ENCODE data around the gene OS9. TPM values are rescaled to one million over a fixed set of nuclear protein-coding genes. Genes with fewer than 3 reads are reported as not detected.

OS9 gene
- total RNA-seq, 1 donor from 2014 or later, result 338 TPM

DNA sequence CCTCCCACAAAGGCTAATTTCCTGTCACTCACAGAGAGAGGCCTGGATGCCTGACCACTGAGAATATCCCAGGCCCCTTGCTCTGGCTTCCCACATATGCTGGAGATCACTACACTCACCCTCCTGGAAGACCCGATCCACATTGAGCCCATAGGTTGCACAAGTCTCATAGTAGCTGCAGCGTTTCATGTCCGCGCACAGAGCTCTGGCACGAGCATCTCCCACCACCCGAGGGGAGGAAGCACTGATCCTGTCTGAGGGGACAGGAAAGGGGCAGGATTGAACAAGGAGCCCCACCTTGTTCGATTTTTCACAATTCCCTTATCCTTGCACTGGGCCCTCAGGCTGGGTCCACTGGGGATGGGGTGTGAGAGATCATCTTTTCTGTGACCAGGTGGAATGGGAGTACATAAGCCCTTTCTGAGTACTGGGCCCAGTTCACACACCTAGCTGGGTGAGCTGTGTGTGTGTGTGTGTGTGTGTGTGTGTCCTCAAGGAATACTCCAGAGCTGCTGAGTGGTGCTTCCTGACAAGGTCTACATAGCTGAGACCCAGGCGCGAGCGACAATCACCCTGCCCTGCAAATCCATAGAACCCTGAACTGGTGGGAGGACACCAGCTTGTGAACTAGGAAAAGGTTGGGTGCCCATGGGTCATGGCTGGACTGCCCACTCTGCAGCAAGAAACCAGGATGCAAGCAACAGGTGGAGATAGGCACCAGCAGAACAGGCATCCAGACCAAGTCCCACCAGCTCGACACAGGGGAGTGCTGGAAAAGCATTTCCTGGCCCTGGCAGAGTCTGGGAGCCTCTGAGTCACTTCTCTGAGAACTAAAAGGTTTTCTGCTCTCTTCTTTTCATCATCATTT, 39.0 kb downstream of the OS9 start:
- no peak for DNase-seq (ENCODE audit: extremely low spot score, unreplicated experiment)
- H3K4me1 Mint-ChIP-seq (ENCODE audit: unreplicated experiment), result peaks cover 20% of the 10 kb centered on the region
- TF ChIP-seq, protein P1, sequence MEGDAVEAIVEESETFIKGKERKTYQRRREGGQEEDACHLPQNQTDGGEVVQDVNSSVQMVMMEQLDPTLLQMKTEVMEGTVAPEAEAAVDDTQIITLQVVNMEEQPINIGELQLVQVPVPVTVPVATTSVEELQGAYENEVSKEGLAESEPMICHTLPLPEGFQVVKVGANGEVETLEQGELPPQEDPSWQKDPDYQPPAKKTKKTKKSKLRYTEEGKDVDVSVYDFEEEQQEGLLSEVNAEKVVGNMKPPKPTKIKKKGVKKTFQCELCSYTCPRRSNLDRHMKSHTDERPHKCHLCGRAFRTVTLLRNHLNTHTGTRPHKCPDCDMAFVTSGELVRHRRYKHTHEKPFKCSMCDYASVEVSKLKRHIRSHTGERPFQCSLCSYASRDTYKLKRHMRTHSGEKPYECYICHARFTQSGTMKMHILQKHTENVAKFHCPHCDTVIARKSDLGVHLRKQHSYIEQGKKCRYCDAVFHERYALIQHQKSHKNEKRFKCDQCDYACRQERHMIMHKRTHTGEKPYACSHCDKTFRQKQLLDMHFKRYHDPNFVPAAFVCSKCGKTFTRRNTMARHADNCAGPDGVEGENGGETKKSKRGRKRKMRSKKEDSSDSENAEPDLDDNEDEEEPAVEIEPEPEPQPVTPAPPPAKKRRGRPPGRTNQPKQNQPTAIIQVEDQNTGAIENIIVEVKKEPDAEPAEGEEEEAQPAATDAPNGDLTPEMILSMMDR (IDR thresholded peaks at IDR 0.05), result no peak
- H3K27me3 Mint-ChIP-seq (ENCODE audit: unreplicated experiment), result peaks cover 56% of the 10 kb centered on the region
- no peak overlapping the region for H3K27ac Mint-ChIP-seq (ENCODE audit: unreplicated experiment)
- H3K4me3 Mint-ChIP-seq (ENCODE audit: unreplicated experiment), result no peak overlapping the region
- H3K9me3 Mint-ChIP-seq (ENCODE audit: unreplicated experiment), result no peaks in the 10 kb centered on the region
- H3K36me3 Mint-ChIP-seq (ENCODE audit: unreplicated experiment), result no peaks in the 10 kb centered on the region

DNA sequence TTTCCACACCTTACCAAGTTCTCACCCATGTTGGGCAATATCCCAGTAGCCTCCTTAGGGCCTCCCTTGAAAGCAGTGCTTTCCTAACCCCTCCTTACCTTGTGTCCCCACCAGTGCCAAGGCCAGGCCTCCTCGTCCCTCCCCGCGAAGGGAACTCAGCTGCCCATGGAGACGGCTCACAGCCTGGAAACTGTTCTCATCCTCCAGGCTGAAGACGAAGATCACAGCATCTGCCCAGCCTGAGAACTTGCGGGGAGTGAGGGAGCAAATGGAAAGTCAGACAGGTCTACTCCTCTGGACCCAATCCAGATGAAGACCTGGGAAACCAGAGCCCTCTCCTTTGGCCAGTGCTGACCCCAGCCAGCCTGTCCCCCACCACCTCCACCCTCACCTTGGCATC, 40.0 kb downstream of the OS9 start:
- Mint-ChIP-seq H3K4me1 (ENCODE audit: unreplicated experiment) (peaks cover 21% of the 10 kb centered on the region), H3K9me3 (ENCODE audit: unreplicated experiment) (no peaks in the 10 kb centered on the region), H3K4me3 (ENCODE audit: unreplicated experiment) (no peak overlapping the region), H3K27ac (ENCODE audit: unreplicated experiment) (no peak overlapping the region), H3K36me3 (ENCODE audit: unreplicated experiment) (no peaks in the 10 kb centered on the region), H3K27me3 (ENCODE audit: unreplicated experiment) (peaks cover 53% of the 10 kb centered on the region)
- TF ChIP-seq, protein P1 (IDR thresholded peaks at IDR 0.05), result no peak
- no peak for DNase-seq (ENCODE audit: extremely low spot score, unreplicated experiment)

DNA sequence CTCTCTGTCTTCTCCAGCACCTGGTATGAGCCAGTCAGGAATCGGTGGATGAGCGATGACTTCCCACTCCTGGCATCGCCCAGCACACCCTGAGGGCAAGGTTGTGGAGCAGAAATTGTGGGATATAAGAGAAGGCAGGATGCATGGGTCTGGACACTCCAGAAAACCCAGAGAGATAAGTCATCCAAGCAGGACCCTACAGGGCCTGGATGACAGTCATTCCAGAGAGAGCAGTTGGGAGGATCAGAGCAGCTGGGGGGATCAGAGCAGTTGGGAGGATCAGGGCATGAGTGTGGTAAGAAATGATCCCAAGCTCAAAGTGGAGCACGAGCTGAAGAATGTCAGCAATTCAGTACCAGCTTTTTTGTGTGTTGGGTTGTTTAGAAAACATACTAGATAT, 40.7 kb downstream of the OS9 start:
- TF ChIP-seq, protein P1 (IDR thresholded peaks at IDR 0.05), result no peak
- H3K27me3 Mint-ChIP-seq (ENCODE audit: unreplicated experiment), result peaks cover 60% of the 10 kb centered on the region
- H3K27ac Mint-ChIP-seq (ENCODE audit: unreplicated experiment), result no peak overlapping the region
- H3K4me1 Mint-ChIP-seq (ENCODE audit: unreplicated experiment), result peaks cover 26% of the 10 kb centered on the region
- no peaks in the 10 kb centered on the region for H3K9me3 Mint-ChIP-seq (ENCODE audit: unreplicated experiment)
- no peak for DNase-seq (ENCODE audit: extremely low spot score, unreplicated experiment)
- no peak overlapping the region for H3K4me3 Mint-ChIP-seq (ENCODE audit: unreplicated experiment)
- no peaks in the 10 kb centered on the region for H3K36me3 Mint-ChIP-seq (ENCODE audit: unreplicated experiment)

DNA sequence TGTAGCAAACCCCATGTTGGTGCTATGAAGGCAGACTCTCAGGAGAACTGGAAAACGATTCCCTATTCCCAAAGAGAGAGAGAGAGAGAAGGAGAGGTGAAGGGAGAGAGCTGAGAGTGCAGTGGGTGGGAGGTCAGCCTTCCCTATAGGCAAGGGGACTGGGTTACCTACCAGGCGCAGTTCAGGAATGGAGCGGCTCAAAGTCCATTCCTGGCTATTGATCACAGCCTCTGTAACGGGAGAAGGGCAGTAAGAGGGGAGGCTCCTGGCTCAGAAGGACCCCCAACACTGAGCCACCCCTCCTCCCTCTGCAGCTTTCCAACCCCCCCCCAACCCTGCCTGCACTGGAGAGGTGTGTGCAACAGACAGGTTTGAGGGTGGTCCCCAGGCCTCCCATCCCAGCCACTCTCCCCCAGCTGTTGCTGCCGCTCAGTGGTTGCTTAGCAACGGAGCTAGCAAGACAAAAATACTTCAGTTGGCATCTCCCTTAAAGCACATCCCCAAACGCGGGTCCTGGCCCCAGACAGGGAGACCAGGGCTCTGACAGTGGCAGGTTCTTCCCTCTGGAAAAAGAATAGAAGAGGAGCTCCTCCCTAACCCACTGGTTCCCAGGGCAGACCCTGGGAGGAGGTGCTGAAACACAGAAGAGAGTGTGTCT, 41.4 kb downstream of the OS9 start:
- Mint-ChIP-seq H3K27ac (ENCODE audit: unreplicated experiment) (no peak overlapping the region), H3K36me3 (ENCODE audit: unreplicated experiment) (no peaks in the 10 kb centered on the region), H3K4me3 (ENCODE audit: unreplicated experiment) (peak overlapping the region; percentile 26), H3K4me1 (ENCODE audit: unreplicated experiment) (peaks cover 26% of the 10 kb centered on the region), H3K9me3 (ENCODE audit: unreplicated experiment) (no peaks in the 10 kb centered on the region), H3K27me3 (ENCODE audit: unreplicated experiment) (peaks cover 65% of the 10 kb centered on the region)
- no peak for DNase-seq (ENCODE audit: extremely low spot score, unreplicated experiment)
- TF ChIP-seq, protein P1 (IDR thresholded peaks at IDR 0.05), result no peak

Data from osteocyte (in vitro differentiated cells).